PFSK-1 (cell line): Measurements from ENCODE around the gene AP1B1.

Source experiments
- FOXP2 ChIP-seq: optimal IDR thresholded peaks from 2 replicates; pipeline ENCODE3; 2011; ENCODE audit warnings: borderline replicate concordance, control low read depth, inconsistent platforms; ENCODE audit not compliant: insufficient read depth; ENCODE audit errors: extremely low read length, extremely low read depth
- POLR2AphosphoS5 ChIP-seq: IDR thresholded peaks from 2 replicates; pipeline ENCODE4 v1.6.1; 2012; ENCODE audit warnings: low read depth, mild to moderate bottlenecking, control low read depth, low read length, moderate library complexity
- REST ChIP-seq, 2 experiments: IDR thresholded peaks; 2 replicates each; pipeline versions ENCODE4 v1.6.1 to v1.8.0; 2011 to 2012; ENCODE audit warnings: low read depth in 2 of 2, low read length in 2 of 2, control low read depth in 1 of 2, inconsistent platforms in 1 of 2, mild to moderate bottlenecking in 1 of 2, moderate library complexity in 1 of 2; ENCODE audit not compliant: insufficient read depth in 1 of 2
- SIN3A ChIP-seq: IDR thresholded peaks from 2 replicates; pipeline ENCODE4 v1.6.1; 2012; ENCODE audit warnings: mild to moderate bottlenecking, low read length, moderate library complexity, borderline replicate concordance; ENCODE audit not compliant: insufficient read depth
- TAF1 ChIP-seq: IDR thresholded peaks from 2 replicates; pipeline ENCODE4 v1.6.1; 2012; ENCODE audit warnings: low read length, control low read depth, borderline replicate concordance; ENCODE audit not compliant: insufficient read depth

The AP1B1 gene

GRCh38 chr22:29345932-29346331 is 42.4 kb downstream of the AP1B1 start:
- TF ChIP-seq FOXP2 (no peak), REST (IDR thresholded peaks at IDR 0.05; ENCODE audit: insufficient read depth in 1 of 2, low read depth in 2 of 2, low read length in 2 of 2) (no peak), SIN3A (no peak), TAF1 (no peak), POLR2AphosphoS5 (no peak)

- TF ChIP-seq POLR2AphosphoS5 (no peak), FOXP2 (peak; percentile 46)
These were observed 44.2 kb downstream of the AP1B1 start for GRCh38 chr22:29344137-29344536.

- TF ChIP-seq POLR2AphosphoS5 (no peak), SIN3A (no peak), REST (IDR thresholded peaks at IDR 0.05; ENCODE audit: insufficient read depth in 1 of 2, low read depth in 2 of 2, low read length in 2 of 2) (no peak), TAF1 (no peak), FOXP2 (no peak)
These were observed 45.0 kb downstream of the AP1B1 start for GRCh38 chr22:29343313-29343805.

- no peak for TF ChIP-seq POLR2AphosphoS5
- TF ChIP-seq FOXP2: no peak
- no peak for TF ChIP-seq REST (IDR thresholded peaks at IDR 0.05; ENCODE audit: insufficient read depth in 1 of 2, low read depth in 2 of 2, low read length in 2 of 2)
- no peak for TF ChIP-seq TAF1
- TF ChIP-seq SIN3A: no peak
These were observed 45.6 kb downstream of the AP1B1 start for GRCh38 chr22:29342577-29343312.

- no peak for TF ChIP-seq POLR2AphosphoS5
- no peak for TF ChIP-seq FOXP2
- no peak for TF ChIP-seq TAF1
- TF ChIP-seq SIN3A: no peak
These were observed 46.2 kb downstream of the AP1B1 start for GRCh38 chr22:29342177-29342576.

- no peak for TF ChIP-seq FOXP2
- TF ChIP-seq REST (IDR thresholded peaks at IDR 0.05; ENCODE audit: insufficient read depth in 1 of 2, low read depth in 2 of 2, low read length in 2 of 2): no peak
- TF ChIP-seq SIN3A: no peak
- TF ChIP-seq POLR2AphosphoS5: no peak
- no peak for TF ChIP-seq TAF1
These were observed 46.6 kb downstream of the AP1B1 start for GRCh38 chr22:29341849-29342127.
